Tibial nerve (tissue), 4 donors: Measurements from ENCODE around the gene DDOST. TPM values are rescaled to one million over a fixed set of nuclear protein-coding genes. Genes with fewer than 3 reads are reported as not detected.
"Not testable (repeated sequence)": the region's sequence is repeated elsewhere in the genome, so short reads cannot be mapped to it uniquely, and the experiment has no call there.

ENCODE experiments used
- DNase-seq, 2 donors: peaks; one replicate each; pipeline ENCODE4 v3.0.0-alpha.2; 2019; ENCODE audit warnings: low spot score in 2 of 2
- H3K27ac ChIP-seq, 4 donors: fragments of 200-600 bp; sonication (generic) in 3 of 4; one replicate each; pipeline ENCODE4 v1.5.1; 2017 to 2019; ENCODE audit warnings: mild to moderate bottlenecking in 1 of 4
- H3K27me3 ChIP-seq, 2 donors: fragments of 200-600 bp; sonication (generic) in 1 of 2; one replicate each; pipeline versions ENCODE4 v1.5.1 to v1.6.0; 2017 to 2019
- H3K36me3 ChIP-seq, 3 donors: fragments of 200-600 bp; sonication (generic); one replicate each; pipeline ENCODE4 v1.5.1; 2018 to 2019
- H3K4me1 ChIP-seq, 4 donors: fragments of 200-600 bp; sonication (generic) in 3 of 4; one replicate each; pipeline ENCODE4 v1.5.1; 2017 to 2019
- H3K4me3 ChIP-seq, 4 donors: fragments of 200-600 bp; sonication (generic) in 3 of 4; one replicate each; pipeline ENCODE4 v1.5.1; 2017 to 2019; ENCODE audit warnings: mild to moderate bottlenecking in 1 of 4, moderate library complexity in 1 of 4
- H3K9me3 ChIP-seq, 4 donors: fragments of 200-600 bp; sonication (generic) in 3 of 4; one replicate each; pipeline ENCODE4 v1.5.1; 2017 to 2019
- CTCF ChIP-seq, 5 experiments: fragments of 200-600 bp in 3 of 5; fragments of 450-650 bp in 2 of 5; sonication (generic) in 3 of 5; IDR thresholded peaks; one replicate each; pipeline ENCODE4 v1.5.1; 2016 to 2019; ENCODE audit warnings: antibody characterized with exemption in 5 of 5, mild to moderate bottlenecking in 3 of 5, moderate library complexity in 2 of 5
- EP300 ChIP-seq, 2 donors: sonication (generic); formaldehyde crosslinking; IDR thresholded peaks; one replicate each; pipeline ENCODE4 v1.6.1; 2017; ENCODE audit warnings: antibody characterized with exemption in 2 of 2, mild to moderate bottlenecking in 1 of 2
- POLR2A ChIP-seq, 2 donors: fragments of 450-650 bp; IDR thresholded peaks; one replicate each; pipeline ENCODE4 v1.6.1; 2017; ENCODE audit warnings: antibody characterized with exemption in 2 of 2, mild to moderate bottlenecking in 2 of 2, moderate library complexity in 2 of 2
- WGBS, 2 donors: methylation state at CpG; one replicate each; pipeline ENCODE4 v1.1.5; 2018; 5-methylcytosine and 5-hydroxymethylcytosine counted together
- total RNA-seq, 4 donors: library from RNA; depleted of rRNA; stranded (reverse); fragments of >200 nt; gene quantifications; one replicate each; pipeline ENCODE4 v1.1.0, GENCODE V29; 2016

Gene DDOST
- total RNA-seq, 4 donors from 2014 or later, result 79.7 to 115 (median 99.6) TPM

DNA sequence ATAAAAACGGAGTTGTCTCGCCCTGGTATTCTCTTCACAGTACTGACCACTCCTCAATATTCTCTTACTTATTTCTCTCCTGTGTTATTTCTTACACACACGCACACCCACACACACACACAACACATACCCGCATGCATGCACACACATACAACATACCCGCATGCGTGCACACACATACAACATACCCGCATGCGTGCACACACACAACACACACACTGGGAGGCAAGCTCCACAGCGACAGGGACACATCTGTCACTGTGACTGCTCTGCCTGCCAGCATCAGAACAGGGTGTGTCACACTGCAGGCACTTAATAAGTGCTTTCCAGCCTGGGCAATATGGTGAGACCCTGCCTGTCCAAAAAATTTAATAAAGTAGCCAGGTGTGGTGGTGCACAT is 20.8 kb upstream of the DDOST start:
- TF ChIP-seq POLR2A (IDR thresholded peaks at IDR 0.05) (no peak), EP300 (IDR thresholded peaks at IDR 0.05) (no peak), CTCF (IDR thresholded peaks at IDR 0.05) (no peak)

GRCh38 chr1:20680269-20680668 is 19.1 kb upstream of the DDOST start:
- no peak for TF ChIP-seq CTCF (IDR thresholded peaks at IDR 0.05)
- no peak for TF ChIP-seq POLR2A (IDR thresholded peaks at IDR 0.05)
- no peak for TF ChIP-seq EP300 (IDR thresholded peaks at IDR 0.05)
- DNase-seq, result no peak

More for the DNA sequence above, 20.8 kb upstream of the DDOST start:
- H3K9me3 ChIP-seq, result no peaks in the 10 kb centered on the region
- no peaks in the 10 kb centered on the region for H3K36me3 ChIP-seq
- 91% methylated on average over 9 of the region's 9 CpGs for WGBS, 2 donors
- no peak overlapping the region for H3K4me3 ChIP-seq
- H3K27me3 ChIP-seq, result no peaks in the 10 kb centered on the region
- H3K27ac ChIP-seq, result no peak overlapping the region
- peaks cover 0 to 13% (median 0%) of the 10 kb centered on the region in 4 donors for H3K4me1 ChIP-seq
- DNase-seq, result no peak

GRCh38 chr1:20678599-20678998 is 17.4 kb upstream of the DDOST start:
- Histone ChIP-seq H3K27ac (no peak overlapping the region), H3K9me3 (no peaks in the 10 kb centered on the region), H3K36me3 (no peaks in the 10 kb centered on the region), H3K27me3 (no peaks in the 10 kb centered on the region), H3K4me1 (no peaks in the 10 kb centered on the region), H3K4me3 (no peak overlapping the region)
- no peak for DNase-seq
- 81 to 83% methylated on average over 6 of the region's 6 CpGs for WGBS, 2 donors
- TF ChIP-seq POLR2A (IDR thresholded peaks at IDR 0.05) (no peak), EP300 (IDR thresholded peaks at IDR 0.05) (no peak), CTCF (IDR thresholded peaks at IDR 0.05) (no peak)

More at GRCh38 chr1:20680269-20680668, 19.1 kb upstream of the DDOST start:
- Histone ChIP-seq H3K4me3 (no peak overlapping the region), H3K27ac (no peak overlapping the region), H3K4me1 (peaks cover 0 to 5% (median 0%) of the 10 kb centered on the region in 4 donors), H3K27me3 (no peaks in the 10 kb centered on the region), H3K36me3 (no peaks in the 10 kb centered on the region), H3K9me3 (no peaks in the 10 kb centered on the region)
- WGBS, 2 donors, result 64 to 72% methylated on average over 5 of the region's 5 CpGs

- not testable (repeated sequence) for H3K4me3 ChIP-seq, H3K27ac ChIP-seq, H3K4me1 ChIP-seq, H3K27me3 ChIP-seq, H3K9me3 ChIP-seq, H3K36me3 ChIP-seq, DNase-seq
- 91 to 92% methylated on average over 11 of the region's 11 CpGs for WGBS, 2 donors
Observed at GRCh38 chr1:20673626-20674025, 12.5 kb upstream of the DDOST start.

GRCh38 chr1:20672265-20672632 is 11.1 kb upstream of the DDOST start:
- no peak for TF ChIP-seq POLR2A (IDR thresholded peaks at IDR 0.05)
- no peak for TF ChIP-seq CTCF (IDR thresholded peaks at IDR 0.05)
- TF ChIP-seq EP300 (IDR thresholded peaks at IDR 0.05), result no peak
- H3K4me3 ChIP-seq, result no peak overlapping the region
- H3K9me3 ChIP-seq, result no peaks in the 10 kb centered on the region
- DNase-seq, result no peak
- 87 to 89% methylated on average over 4 of the region's 4 CpGs for WGBS, 2 donors
- H3K4me1 ChIP-seq, result no peaks in the 10 kb centered on the region
- no peaks in the 10 kb centered on the region for H3K27me3 ChIP-seq
- no peak overlapping the region for H3K27ac ChIP-seq
- H3K36me3 ChIP-seq, result no peaks in the 10 kb centered on the region

DNA sequence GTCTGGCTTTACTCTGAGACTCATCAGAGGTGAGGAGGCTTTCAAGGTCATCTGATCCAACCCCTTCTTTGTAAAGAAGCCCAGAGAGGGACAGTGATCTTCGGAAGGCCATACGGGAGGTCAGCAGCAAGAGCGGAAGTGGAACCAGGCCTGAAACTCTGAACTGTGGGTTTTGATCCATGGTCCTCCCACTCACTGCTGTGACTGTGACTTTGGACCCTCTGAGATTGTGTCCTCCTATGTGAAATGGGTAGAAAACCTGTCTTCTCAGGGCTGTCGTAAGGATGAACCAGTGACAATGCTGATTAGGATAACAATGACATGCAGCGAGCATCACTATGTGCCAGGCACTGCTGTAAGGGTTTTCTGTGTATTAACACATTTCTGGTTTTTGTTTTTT is 9.8 kb upstream of the DDOST start:
- H3K27ac ChIP-seq, result no peak overlapping the region
- H3K36me3 ChIP-seq, result no peaks in the 10 kb centered on the region
- H3K4me3 ChIP-seq, result no peak overlapping the region
- H3K27me3 ChIP-seq, result no peaks in the 10 kb centered on the region
- DNase-seq, result no peak
- WGBS, 2 donors, result 89 to 91% methylated on average over 5 of the region's 5 CpGs
- H3K4me1 ChIP-seq, result no peaks in the 10 kb centered on the region
- TF ChIP-seq POLR2A (IDR thresholded peaks at IDR 0.05), result no peak
- TF ChIP-seq EP300 (IDR thresholded peaks at IDR 0.05), result no peak
- TF ChIP-seq CTCF (IDR thresholded peaks at IDR 0.05), result no peak
- no peaks in the 10 kb centered on the region for H3K9me3 ChIP-seq
